ENCODE measurements around the gene BSX. TPM values are rescaled to one million over a fixed set of nuclear protein-coding genes. Genes with fewer than 3 reads are reported as not detected.

Gene BSX
- total RNA-seq, result not detected

DNA sequence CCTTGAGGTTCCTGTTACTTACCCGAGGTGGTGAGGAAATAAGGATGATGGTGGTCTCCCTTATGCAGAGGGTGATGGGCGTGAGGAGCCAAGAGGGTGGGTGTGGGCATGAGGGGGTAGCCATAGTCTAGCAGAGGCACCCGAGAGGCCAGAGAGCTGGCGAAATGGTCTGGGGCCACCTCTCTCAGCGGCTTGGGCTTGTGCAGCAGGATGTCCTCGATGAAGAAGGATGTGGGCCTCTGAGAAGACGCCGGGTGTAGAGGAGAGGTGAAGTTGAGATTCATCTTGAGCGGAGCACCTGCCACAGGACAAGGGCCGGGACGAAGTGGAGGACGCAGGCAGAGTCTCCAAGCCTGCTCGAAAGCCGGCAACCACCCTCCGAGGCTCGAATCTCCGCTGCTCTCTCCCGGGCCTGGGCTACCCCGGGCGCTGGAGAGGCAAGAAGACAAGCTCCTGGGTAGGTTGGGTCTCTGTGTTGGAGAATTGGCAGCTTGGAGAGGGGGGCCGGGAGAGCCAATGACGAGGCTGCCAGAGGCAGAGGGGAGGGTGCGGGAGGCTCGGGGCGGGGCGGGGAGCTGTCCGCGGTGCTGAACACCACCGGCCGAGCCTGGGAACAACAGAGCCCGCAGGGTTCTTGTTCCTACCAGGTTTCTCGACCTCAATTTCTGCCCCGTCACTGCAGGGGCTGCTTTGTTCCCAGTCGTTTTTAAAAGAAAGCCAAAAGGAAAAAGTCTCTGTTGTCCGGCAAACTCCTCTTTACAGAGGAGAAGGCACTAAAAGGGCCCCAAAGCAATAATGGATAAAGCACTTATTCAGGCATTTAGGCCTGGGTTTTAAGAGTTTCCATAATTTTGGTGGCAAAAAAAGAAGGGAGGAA is at the start of gene BSX:
BSX (minus strand) TSS at position 447 of the 877 bp plus-strand sequence; CDS start at position 284, 163 bp downstream.
- peak; percentile 67 for DNase-seq
- TF ChIP-seq, protein P1, sequence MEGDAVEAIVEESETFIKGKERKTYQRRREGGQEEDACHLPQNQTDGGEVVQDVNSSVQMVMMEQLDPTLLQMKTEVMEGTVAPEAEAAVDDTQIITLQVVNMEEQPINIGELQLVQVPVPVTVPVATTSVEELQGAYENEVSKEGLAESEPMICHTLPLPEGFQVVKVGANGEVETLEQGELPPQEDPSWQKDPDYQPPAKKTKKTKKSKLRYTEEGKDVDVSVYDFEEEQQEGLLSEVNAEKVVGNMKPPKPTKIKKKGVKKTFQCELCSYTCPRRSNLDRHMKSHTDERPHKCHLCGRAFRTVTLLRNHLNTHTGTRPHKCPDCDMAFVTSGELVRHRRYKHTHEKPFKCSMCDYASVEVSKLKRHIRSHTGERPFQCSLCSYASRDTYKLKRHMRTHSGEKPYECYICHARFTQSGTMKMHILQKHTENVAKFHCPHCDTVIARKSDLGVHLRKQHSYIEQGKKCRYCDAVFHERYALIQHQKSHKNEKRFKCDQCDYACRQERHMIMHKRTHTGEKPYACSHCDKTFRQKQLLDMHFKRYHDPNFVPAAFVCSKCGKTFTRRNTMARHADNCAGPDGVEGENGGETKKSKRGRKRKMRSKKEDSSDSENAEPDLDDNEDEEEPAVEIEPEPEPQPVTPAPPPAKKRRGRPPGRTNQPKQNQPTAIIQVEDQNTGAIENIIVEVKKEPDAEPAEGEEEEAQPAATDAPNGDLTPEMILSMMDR (IDR thresholded peaks at IDR 0.05), result no peak
- intact Hi-C loops (cut with micrococcal nuclease), result no loop called here
- ChIA-PET POLR2A (no interaction called here), CTCF (interaction anchor here (1.0 to 1.6 kb wide), 2 partner anchors 40 to 401 kb away, joined by 3 to 5 read pairs; no protein-coding TSS in a partner anchor)
- H3K4me1 Mint-ChIP-seq (ENCODE audit: low read depth), result peaks cover 33% of the 10 kb centered on the region
- H3K27ac Mint-ChIP-seq, result no peak within 1 kb of the TSS
- no peaks in the 10 kb centered on the region for H3K9me3 Mint-ChIP-seq
- peaks cover 3% of the 10 kb centered on the region for H3K36me3 Mint-ChIP-seq (ENCODE audit: low read depth)
- peak; percentile 71 for ATAC-seq
- no peak within 1 kb of the TSS for H3K4me3 Mint-ChIP-seq
- H3K27me3 Mint-ChIP-seq, result peaks cover 85% of the 10 kb centered on the region

DNA sequence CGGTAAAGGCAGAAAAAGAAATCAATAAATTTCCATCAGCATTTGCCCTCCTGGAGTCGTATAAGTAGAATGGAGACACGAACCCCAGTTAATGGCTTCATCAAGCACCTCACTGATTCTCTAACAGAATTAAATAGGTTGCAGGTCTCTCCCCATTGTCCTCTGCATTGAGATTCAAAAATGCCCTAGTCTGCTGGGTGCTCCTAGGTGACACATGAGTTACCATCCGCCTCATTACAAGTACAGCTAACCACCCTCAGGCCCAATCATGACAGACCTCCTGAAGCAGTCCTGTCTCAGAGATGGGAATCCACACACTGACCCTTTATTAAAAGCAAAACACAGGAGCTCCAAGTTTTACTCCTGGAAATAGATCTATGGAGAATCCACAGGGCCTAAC is 48.9 kb upstream of the BSX start:
- CTCF ChIA-PET, result interaction anchor here (1.1 to 10.3 kb wide), 5 partner anchors 8 to 402 kb away, joined by 3 to 79 read pairs (median 5); no protein-coding TSS in a partner anchor
- TF ChIP-seq, protein P1 (IDR thresholded peaks at IDR 0.05), result no peak
- H3K27me3 Mint-ChIP-seq, result no peaks in the 10 kb centered on the region
- H3K4me1 Mint-ChIP-seq (ENCODE audit: low read depth), result peaks cover 3% of the 10 kb centered on the region
- H3K36me3 Mint-ChIP-seq (ENCODE audit: low read depth), result no peaks in the 10 kb centered on the region
- H3K27ac Mint-ChIP-seq, result no peak overlapping the region
- no peak for DNase-seq
- H3K9me3 Mint-ChIP-seq, result no peaks in the 10 kb centered on the region
- intact Hi-C loops (cut with micrococcal nuclease), result no loop called here
- no peak for ATAC-seq
- POLR2A ChIA-PET, result interaction anchor here (1.6 kb wide), 1 partner anchor 23 kb away, joined by 14 read pairs; no protein-coding TSS in a partner anchor
- no peak overlapping the region for H3K4me3 Mint-ChIP-seq

DNA sequence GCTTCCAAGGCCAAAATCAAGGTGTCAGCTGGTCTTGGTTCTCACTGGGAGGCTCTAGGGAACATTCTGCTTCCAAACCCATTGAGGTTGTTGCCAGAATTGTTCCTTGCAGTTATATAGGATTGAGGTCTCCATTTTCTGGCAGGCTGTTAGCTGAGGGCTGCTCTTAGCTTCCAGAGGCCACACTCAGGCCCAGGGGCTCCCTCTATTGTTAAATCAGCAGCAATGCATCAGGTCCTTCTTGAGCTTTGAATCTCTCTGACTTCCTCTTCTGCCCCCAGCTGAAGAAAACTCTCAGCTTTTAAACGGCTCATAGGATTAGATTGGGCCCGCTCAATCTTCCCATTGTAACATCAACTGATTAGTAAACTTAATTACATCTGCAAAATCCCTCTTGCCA is 39.3 kb upstream of the BSX start:
- TF ChIP-seq, protein P1 (IDR thresholded peaks at IDR 0.05), result peak; percentile 61
- DNase-seq (peak; percentile 52), ATAC-seq (peak; percentile 86)
- Mint-ChIP-seq H3K27ac (no peak overlapping the region), H3K9me3 (no peaks in the 10 kb centered on the region), H3K4me3 (no peak overlapping the region), H3K4me1 (ENCODE audit: low read depth) (peaks cover 8% of the 10 kb centered on the region), H3K27me3 (peaks cover 3% of the 10 kb centered on the region), H3K36me3 (ENCODE audit: low read depth) (no peaks in the 10 kb centered on the region)
- ChIA-PET CTCF (interaction anchor here (0.6 to 5.1 kb wide), 52 partner anchors 8 to 392 kb away, joined by 3 to 79 read pairs (median 4); no protein-coding TSS in a partner anchor), POLR2A (interaction anchor here (0.6 kb wide), 1 partner anchor 158 kb away, joined by 3 read pairs; no protein-coding TSS in a partner anchor)
- intact Hi-C loops (cut with micrococcal nuclease), result loop anchor here (5.0 to 10.0 kb wide), 2 partner anchors 154 to 396 kb away; no protein-coding TSS in a partner anchor

DNA sequence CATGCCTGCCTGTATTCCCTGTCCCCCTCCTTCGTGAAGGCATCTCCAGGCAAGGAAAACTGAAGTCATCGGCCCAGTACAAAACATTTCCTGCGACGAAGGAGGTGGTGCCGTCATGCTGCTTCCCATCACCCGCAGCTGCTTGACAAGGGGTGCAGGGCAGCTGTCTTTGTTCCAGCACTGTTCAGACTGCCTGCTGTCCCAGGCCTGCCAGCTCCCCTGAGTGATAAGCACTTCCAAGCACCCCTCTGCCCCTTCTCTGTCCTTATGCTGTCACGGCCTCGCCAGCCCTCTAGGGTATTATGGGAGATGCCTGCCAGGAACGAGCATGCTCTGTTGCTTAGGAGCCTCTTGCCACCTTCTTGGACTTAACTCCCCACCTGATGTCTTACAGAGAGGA is 37.1 kb upstream of the BSX start:
- TF ChIP-seq, protein P1 (IDR thresholded peaks at IDR 0.05), result no peak
- Mint-ChIP-seq H3K27me3 (peaks cover 3% of the 10 kb centered on the region), H3K4me3 (no peak overlapping the region), H3K36me3 (ENCODE audit: low read depth) (no peaks in the 10 kb centered on the region), H3K27ac (no peak overlapping the region), H3K9me3 (no peaks in the 10 kb centered on the region), H3K4me1 (ENCODE audit: low read depth) (peaks cover 8% of the 10 kb centered on the region)
- DNase-seq, result no peak
- ATAC-seq, result no peak
- intact Hi-C loops (cut with micrococcal nuclease), result no loop called here
- POLR2A ChIA-PET, result no interaction called here
- CTCF ChIA-PET, result interaction anchor here (2.7 kb wide), 1 partner anchor 155 kb away, joined by 61 read pairs; no protein-coding TSS in a partner anchor
